ENCODE data around the gene CD302. TPM values are rescaled to one million over a fixed set of nuclear protein-coding genes. Genes with fewer than 3 reads are reported as not detected.

Gene CD302
- total and polyA plus RNA-seq, 12 donors: 7.4 to 118 (median 37.4) TPM

DNA sequence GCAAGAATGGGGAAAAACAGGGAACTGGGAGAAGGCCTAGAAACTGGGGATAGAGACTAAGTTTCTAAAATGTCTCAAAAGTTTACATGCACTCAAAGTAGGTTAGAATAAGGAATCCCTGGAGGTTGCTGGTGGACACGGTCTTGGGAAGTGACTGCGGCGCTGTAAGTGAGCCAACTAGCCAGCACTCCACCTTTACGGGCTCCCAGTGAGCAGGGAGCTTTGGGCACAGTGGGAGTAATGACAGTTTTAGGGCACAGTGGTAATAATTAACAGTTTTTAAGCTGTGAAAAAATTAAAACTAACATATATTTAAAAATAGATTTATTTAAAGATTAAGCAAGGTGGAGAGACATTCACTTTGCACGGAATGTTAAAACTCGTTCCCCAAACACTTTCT is 20.9 kb upstream of the CD302 start:
- Histone ChIP-seq H3K36me3 (replicated peaks in 1 of 2) (no peaks in the 10 kb centered on the region), H3K27me3 (no peaks in the 10 kb centered on the region), H3K9me3 (replicated peaks in 1 of 3) (no peaks in the 10 kb centered on the region), H3K4me3 (no peak overlapping the region), H3K4me1 (replicated peaks in 1 of 2) (no peaks in the 10 kb centered on the region), H3K27ac (no peak overlapping the region)
- DNase-seq: no peak
- no peak for TF ChIP-seq POLR2A (IDR thresholded peaks at IDR 0.05)
- TF ChIP-seq, protein P1, sequence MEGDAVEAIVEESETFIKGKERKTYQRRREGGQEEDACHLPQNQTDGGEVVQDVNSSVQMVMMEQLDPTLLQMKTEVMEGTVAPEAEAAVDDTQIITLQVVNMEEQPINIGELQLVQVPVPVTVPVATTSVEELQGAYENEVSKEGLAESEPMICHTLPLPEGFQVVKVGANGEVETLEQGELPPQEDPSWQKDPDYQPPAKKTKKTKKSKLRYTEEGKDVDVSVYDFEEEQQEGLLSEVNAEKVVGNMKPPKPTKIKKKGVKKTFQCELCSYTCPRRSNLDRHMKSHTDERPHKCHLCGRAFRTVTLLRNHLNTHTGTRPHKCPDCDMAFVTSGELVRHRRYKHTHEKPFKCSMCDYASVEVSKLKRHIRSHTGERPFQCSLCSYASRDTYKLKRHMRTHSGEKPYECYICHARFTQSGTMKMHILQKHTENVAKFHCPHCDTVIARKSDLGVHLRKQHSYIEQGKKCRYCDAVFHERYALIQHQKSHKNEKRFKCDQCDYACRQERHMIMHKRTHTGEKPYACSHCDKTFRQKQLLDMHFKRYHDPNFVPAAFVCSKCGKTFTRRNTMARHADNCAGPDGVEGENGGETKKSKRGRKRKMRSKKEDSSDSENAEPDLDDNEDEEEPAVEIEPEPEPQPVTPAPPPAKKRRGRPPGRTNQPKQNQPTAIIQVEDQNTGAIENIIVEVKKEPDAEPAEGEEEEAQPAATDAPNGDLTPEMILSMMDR (IDR thresholded peaks at IDR 0.05): no peak
- intact Hi-C loops (cut with DNase I): no loop called here
- 81 to 91% (median 85%) methylated on average over 6 of the region's 6 CpGs for WGBS, 4 donors

DNA sequence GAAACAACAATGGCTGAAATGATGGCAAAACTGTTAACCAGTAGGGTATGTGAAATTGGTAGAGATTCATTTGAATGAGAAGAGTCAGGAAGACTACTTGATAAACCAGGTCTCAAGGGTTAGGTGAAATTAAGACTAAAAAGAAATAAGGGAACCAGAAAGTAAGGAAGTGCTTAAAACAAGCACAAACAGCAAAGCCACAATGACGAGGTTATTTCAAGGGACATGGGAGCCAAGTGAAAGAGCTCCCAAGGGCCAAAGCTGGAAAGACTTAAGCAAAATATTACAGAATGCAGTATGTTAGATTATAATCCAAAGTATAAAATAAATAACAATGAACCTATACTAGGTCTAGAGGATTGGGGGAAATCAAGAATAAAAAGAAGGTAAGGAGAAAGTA is 19.3 kb upstream of the CD302 start:
- no peak for DNase-seq
- Histone ChIP-seq H3K4me1 (replicated peaks in 1 of 2) (no peaks in the 10 kb centered on the region), H3K9me3 (replicated peaks in 1 of 3) (no peaks in the 10 kb centered on the region), H3K27ac (no peak overlapping the region), H3K4me3 (no peak overlapping the region), H3K36me3 (replicated peaks in 1 of 2) (no peaks in the 10 kb centered on the region), H3K27me3 (no peaks in the 10 kb centered on the region)
- intact Hi-C loops (cut with DNase I): no loop called here
- no peak for TF ChIP-seq POLR2A (IDR thresholded peaks at IDR 0.05)
- TF ChIP-seq, protein P1 (IDR thresholded peaks at IDR 0.05): no peak
- 68 to 81% (median 76%) methylated on average over 1 of the region's 1 CpG for WGBS, 4 donors

DNA sequence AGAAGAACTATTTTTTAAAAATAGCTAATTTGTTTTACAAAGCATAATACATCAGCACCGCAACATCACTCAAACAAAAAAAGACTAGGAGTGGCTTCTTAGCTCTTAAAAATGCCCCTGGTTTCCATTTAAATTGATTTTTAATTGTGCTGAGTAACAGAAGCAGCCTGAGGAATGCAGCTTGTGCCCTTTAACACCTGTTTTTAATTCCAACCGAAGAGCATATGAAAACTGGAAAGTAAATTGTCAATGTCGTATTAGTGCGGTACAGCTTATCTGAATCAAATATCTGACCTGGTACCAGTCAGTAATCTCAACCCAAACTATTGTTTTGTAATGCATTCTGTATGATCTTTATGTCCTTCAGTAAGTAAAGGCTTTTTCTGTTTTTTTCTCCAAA is 13.2 kb upstream of the CD302 start:
- intact Hi-C loops (cut with DNase I): no loop called here
- Histone ChIP-seq H3K36me3 (replicated peaks in 1 of 2) (no peaks in the 10 kb centered on the region), H3K4me1 (replicated peaks in 1 of 2) (no peaks in the 10 kb centered on the region), H3K4me3 (no peak overlapping the region), H3K27me3 (no peaks in the 10 kb centered on the region), H3K9me3 (replicated peaks in 1 of 3) (no peaks in the 10 kb centered on the region), H3K27ac (no peak overlapping the region)
- DNase-seq: no peak
- no peak for TF ChIP-seq POLR2A (IDR thresholded peaks at IDR 0.05)
- TF ChIP-seq, protein P1 (IDR thresholded peaks at IDR 0.05): no peak
- 87 to 92% (median 91%) methylated on average over 4 of the region's 4 CpGs for WGBS, 4 donors

DNA sequence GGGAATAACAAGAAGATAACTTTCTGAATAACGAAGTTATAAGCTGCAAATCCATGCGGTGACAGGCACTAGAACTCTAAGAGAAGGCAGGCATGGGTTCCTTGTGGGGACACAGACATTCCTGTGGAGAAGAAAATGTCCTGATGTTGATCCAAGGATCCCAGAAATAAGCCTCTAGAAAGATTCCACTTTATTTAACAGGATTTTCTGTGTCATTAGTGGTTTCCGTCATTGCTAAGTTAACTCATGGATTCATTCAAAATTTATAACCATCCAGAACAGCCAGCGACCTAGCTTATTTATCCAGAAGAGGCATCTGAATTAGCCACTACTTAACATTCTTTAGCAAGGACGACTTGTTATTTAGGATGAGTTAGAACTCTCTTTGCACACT is 10.0 kb upstream of the CD302 start:
- intact Hi-C loops (cut with DNase I): no loop called here
- Histone ChIP-seq H3K27me3 (no peaks in the 10 kb centered on the region), H3K36me3 (replicated peaks in 1 of 2) (no peaks in the 10 kb centered on the region), H3K4me3 (no peak overlapping the region), H3K4me1 (replicated peaks in 1 of 2) (no peaks in the 10 kb centered on the region), H3K9me3 (replicated peaks in 1 of 3) (no peaks in the 10 kb centered on the region), H3K27ac (no peak overlapping the region)
- WGBS, 4 donors: 67 to 82% (median 75%) methylated on average over 5 of the region's 5 CpGs
- TF ChIP-seq, protein P1 (IDR thresholded peaks at IDR 0.05): no peak
- TF ChIP-seq POLR2A (IDR thresholded peaks at IDR 0.05): no peak
- DNase-seq: no peak
